Breast epithelium (tissue), 4 donors: ENCODE data around the gene EPHB2. TPM values are rescaled to one million over a fixed set of nuclear protein-coding genes. Genes with fewer than 3 reads are reported as not detected.

Experiments
- DNase-seq, 2 donors: peaks; one replicate each; pipeline ENCODE4 v3.0.0-alpha.2; 2019; ENCODE audit warnings: low spot score in 2 of 2
- H3K27ac ChIP-seq, 2 donors: fragments of 200-600 bp; sonication (generic) in 1 of 2; one replicate each; pipeline ENCODE4 v1.5.1; 2016 to 2019; ENCODE audit warnings: mild to moderate bottlenecking in 1 of 2
- H3K27me3 ChIP-seq, 2 donors: fragments of 200-600 bp; sonication (generic) in 1 of 2; one replicate each; pipeline versions ENCODE4 v1.5.1 to v1.6.0; 2017 to 2019; ENCODE audit warnings: control low read depth in 1 of 2, mild to moderate bottlenecking in 1 of 2
- H3K36me3 ChIP-seq: fragments of 200-600 bp; one replicate; pipeline ENCODE4 v1.5.1; 2019
- H3K4me1 ChIP-seq, 2 donors: fragments of 200-600 bp; sonication (generic); one replicate each; pipeline ENCODE4 v1.5.1; 2016 to 2019; ENCODE audit warnings: control low read depth in 1 of 2
- H3K4me3 ChIP-seq, 3 donors: fragments of 200-600 bp; sonication (generic); 1 replicate in 2 of 3; 2 replicates in 1 of 3; pipeline ENCODE4 v1.5.1; 2016 to 2019; ENCODE audit warnings: mild to moderate bottlenecking in 3 of 3, moderate library complexity in 2 of 3
- H3K9me3 ChIP-seq, 2 donors: fragments of 200-600 bp; sonication (generic) in 1 of 2; one replicate each; pipeline ENCODE4 v1.5.1; 2016 to 2019; ENCODE audit warnings: control low read depth in 1 of 2
- POLR2A ChIP-seq: fragments of 450-650 bp; IDR thresholded peaks from one replicate; pipeline ENCODE4 v1.6.1; 2016; ENCODE audit warnings: antibody characterized with exemption, mild to moderate bottlenecking, moderate library complexity
- POLR2AphosphoS5 ChIP-seq, 3 donors: sonication (generic); formaldehyde crosslinking; IDR thresholded peaks; one replicate each; pipeline ENCODE4 v1.6.1; 2017; ENCODE audit warnings: antibody characterized with exemption in 3 of 3
- intact Hi-C: fragments of 100-400 bp; cut with DNase I; formaldehyde crosslinking; loops from one replicate; pipeline ENCODE4 v1.15.1; 2023; ENCODE audit warnings: low total_unique reads
- total RNA-seq, 3 donors: library from RNA; depleted of rRNA; stranded (reverse); fragments of >200 nt; gene quantifications; one replicate each; pipeline ENCODE4 v1.1.0, GENCODE V29; 2016
- TF ChIP-seq, protein P1 (sequence below), 3 donors: fragments of 450-650 bp; IDR thresholded peaks; one replicate each; pipeline ENCODE4 v1.5.1; 2016 to 2017; ENCODE audit warnings: antibody characterized with exemption in 3 of 3, mild to moderate bottlenecking in 3 of 3, moderate library complexity in 3 of 3

Gene EPHB2
- total RNA-seq, 3 donors from 2014 or later: 1.3 to 4.6 (median 1.5) TPM

DNA sequence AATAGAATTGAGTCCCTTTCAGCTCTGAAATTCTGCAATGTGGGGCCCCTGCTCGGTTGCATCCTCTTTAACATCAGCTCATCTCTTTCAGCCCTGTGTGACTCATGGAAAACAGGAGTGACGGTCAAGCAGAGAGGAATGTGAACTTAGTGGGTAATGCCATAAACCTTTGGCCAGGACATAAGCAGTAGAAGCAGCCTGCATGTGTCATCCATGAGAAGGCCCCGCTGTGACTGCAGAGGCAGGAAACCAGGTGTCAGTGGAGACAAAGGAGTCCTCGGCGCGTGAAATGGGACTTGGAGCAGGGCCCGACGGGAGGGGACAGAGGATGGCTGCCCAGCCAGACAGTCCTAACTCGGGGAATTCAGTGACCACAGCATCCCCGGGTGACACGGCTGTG lies 21.1 kb upstream of the EPHB2 start:
- no peaks in the 10 kb centered on the region for H3K4me1 ChIP-seq
- no peaks in the 10 kb centered on the region for H3K9me3 ChIP-seq
- no peak for DNase-seq
- H3K36me3 ChIP-seq: no peaks in the 10 kb centered on the region
- H3K27me3 ChIP-seq: no peaks in the 10 kb centered on the region
- no peak overlapping the region for H3K27ac ChIP-seq
- H3K4me3 ChIP-seq: no peak overlapping the region
- TF ChIP-seq POLR2A (no peak), POLR2AphosphoS5 (IDR thresholded peaks at IDR 0.05) (no peak)
- TF ChIP-seq, protein P1, sequence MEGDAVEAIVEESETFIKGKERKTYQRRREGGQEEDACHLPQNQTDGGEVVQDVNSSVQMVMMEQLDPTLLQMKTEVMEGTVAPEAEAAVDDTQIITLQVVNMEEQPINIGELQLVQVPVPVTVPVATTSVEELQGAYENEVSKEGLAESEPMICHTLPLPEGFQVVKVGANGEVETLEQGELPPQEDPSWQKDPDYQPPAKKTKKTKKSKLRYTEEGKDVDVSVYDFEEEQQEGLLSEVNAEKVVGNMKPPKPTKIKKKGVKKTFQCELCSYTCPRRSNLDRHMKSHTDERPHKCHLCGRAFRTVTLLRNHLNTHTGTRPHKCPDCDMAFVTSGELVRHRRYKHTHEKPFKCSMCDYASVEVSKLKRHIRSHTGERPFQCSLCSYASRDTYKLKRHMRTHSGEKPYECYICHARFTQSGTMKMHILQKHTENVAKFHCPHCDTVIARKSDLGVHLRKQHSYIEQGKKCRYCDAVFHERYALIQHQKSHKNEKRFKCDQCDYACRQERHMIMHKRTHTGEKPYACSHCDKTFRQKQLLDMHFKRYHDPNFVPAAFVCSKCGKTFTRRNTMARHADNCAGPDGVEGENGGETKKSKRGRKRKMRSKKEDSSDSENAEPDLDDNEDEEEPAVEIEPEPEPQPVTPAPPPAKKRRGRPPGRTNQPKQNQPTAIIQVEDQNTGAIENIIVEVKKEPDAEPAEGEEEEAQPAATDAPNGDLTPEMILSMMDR (IDR thresholded peaks at IDR 0.05): no peak
- intact Hi-C loops: no loop called here

DNA sequence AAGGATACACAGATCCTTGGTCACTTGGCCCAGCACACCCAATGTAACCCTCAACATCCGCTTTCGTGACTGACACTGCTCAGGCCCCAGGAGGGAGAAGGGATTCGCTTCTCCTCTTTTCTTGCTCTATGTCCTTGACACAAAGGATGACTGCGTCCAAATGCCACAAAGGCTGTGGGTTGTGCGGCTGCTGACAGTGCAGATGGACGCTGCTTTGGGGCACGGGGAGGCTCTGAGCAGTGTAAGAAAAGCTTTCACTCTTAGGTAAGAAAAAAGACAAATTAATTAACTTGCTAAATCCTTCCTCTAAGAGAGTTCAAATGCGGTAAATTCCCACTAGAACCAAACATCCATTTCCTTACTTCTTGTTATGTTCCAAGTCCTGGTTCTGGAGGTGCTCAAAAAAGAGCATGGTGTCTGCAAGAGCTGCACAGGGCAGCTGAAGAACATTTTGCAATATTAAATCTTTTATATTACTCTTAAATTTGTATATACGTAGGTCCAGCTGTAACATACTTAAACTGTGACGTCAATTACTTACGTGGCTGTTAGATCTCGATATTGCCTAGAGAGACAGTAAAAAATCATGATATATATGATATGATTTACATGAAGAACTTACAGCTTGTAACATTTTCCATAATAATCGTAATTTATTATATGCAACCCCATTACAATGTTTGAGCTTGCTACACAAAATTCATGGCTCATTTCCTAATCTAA lies 19.4 kb upstream of the EPHB2 start:
- H3K4me1 ChIP-seq: no peaks in the 10 kb centered on the region
- H3K27ac ChIP-seq: no peak overlapping the region
- H3K4me3 ChIP-seq: no peak overlapping the region
- DNase-seq: no peak
- intact Hi-C loops: no loop called here
- TF ChIP-seq POLR2AphosphoS5 (IDR thresholded peaks at IDR 0.05) (no peak), POLR2A (no peak)
- TF ChIP-seq, protein P1 (IDR thresholded peaks at IDR 0.05): no peak
- no peaks in the 10 kb centered on the region for H3K36me3 ChIP-seq
- H3K27me3 ChIP-seq: no peaks in the 10 kb centered on the region
- H3K9me3 ChIP-seq: no peaks in the 10 kb centered on the region

DNA sequence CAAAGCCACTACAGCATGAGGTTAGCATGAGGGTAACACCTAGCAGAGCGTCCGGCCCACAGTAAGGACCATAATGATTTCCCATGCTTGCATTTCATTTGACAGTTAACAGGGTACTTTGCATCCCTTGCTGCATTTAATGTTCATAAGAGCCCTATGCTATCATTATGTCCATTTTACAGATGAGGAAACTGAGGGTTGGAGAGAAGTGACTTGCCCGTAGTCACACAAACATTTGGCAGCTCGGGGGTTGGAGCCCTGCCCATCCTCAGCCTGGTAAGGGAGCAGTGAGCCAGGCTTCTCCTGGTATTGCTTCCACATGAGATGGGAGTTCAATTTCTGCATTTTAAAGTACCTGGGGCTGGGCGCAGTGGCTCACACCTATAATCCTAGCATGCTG lies 16.5 kb upstream of the EPHB2 start:
- DNase-seq: no peak
- Histone ChIP-seq H3K4me1 (no peaks in the 10 kb centered on the region), H3K4me3 (no peak overlapping the region), H3K9me3 (no peaks in the 10 kb centered on the region), H3K27ac (no peak overlapping the region), H3K36me3 (no peaks in the 10 kb centered on the region), H3K27me3 (no peaks in the 10 kb centered on the region)
- TF ChIP-seq POLR2A (no peak), POLR2AphosphoS5 (IDR thresholded peaks at IDR 0.05) (no peak)
- TF ChIP-seq, protein P1 (IDR thresholded peaks at IDR 0.05): no peak
- intact Hi-C loops: no loop called here

DNA sequence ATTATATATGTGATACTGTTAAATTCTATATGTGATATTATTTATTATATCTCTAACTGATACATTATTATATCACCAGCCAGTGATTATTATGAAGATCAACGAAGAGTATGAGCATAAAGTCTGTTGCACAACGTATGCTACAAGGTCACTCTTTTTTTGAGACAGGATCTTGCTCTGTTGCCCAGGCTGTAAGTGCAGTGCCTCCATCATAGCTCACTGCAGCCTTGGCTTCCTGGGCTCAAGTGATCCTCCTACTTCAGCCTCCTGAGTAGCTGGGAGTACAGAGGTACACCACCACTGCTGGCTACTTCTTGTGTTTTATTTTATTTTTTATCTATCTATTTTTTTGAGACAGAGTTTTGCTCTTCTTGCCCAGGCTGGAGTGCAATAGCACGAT lies 14.0 kb upstream of the EPHB2 start:
- intact Hi-C loops: loop anchor here (2.0 kb wide), 1 partner anchor 38 kb away; no protein-coding TSS in a partner anchor
- no peaks in the 10 kb centered on the region for H3K27me3 ChIP-seq
- H3K4me3 ChIP-seq: no peak overlapping the region
- TF ChIP-seq, protein P1 (IDR thresholded peaks at IDR 0.05): no peak
- TF ChIP-seq POLR2A (no peak), POLR2AphosphoS5 (IDR thresholded peaks at IDR 0.05) (no peak)
- no peak overlapping the region for H3K27ac ChIP-seq
- H3K4me1 ChIP-seq: no peaks in the 10 kb centered on the region
- H3K36me3 ChIP-seq: no peaks in the 10 kb centered on the region
- no peaks in the 10 kb centered on the region for H3K9me3 ChIP-seq
- no peak for DNase-seq

DNA sequence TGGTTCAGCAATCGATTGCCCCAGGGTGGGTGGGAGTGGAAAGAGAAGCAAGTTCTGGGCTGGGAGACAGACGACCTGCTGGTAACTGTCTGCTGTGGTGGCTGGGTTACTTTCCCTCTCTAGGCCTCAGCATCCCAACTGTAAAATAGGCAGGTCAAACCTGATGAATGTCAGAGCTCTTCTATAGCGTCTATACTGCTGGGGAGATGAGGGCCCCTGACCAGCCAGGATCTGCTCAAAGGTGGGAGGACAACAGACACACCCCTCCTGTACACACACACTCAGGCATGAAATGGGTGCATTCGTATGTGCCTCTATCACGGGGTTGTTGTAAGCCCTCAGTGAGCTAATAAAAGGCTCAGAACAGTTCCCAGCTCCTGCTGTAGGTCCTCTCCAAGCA lies 12.7 kb upstream of the EPHB2 start:
- H3K9me3 ChIP-seq: no peaks in the 10 kb centered on the region
- no peaks in the 10 kb centered on the region for H3K36me3 ChIP-seq
- no peaks in the 10 kb centered on the region for H3K4me1 ChIP-seq
- no peak overlapping the region for H3K4me3 ChIP-seq
- H3K27me3 ChIP-seq: no peaks in the 10 kb centered on the region
- DNase-seq: no peak
- TF ChIP-seq, protein P1 (IDR thresholded peaks at IDR 0.05): no peak
- TF ChIP-seq POLR2AphosphoS5 (IDR thresholded peaks at IDR 0.05) (no peak), POLR2A (no peak)
- H3K27ac ChIP-seq: no peak overlapping the region
- intact Hi-C loops: loop anchor here (2.0 kb wide), 1 partner anchor 37 kb away; no protein-coding TSS in a partner anchor
